ENCODE measurements around the gene ATP1A2.

The ATP1A2 gene

DNA sequence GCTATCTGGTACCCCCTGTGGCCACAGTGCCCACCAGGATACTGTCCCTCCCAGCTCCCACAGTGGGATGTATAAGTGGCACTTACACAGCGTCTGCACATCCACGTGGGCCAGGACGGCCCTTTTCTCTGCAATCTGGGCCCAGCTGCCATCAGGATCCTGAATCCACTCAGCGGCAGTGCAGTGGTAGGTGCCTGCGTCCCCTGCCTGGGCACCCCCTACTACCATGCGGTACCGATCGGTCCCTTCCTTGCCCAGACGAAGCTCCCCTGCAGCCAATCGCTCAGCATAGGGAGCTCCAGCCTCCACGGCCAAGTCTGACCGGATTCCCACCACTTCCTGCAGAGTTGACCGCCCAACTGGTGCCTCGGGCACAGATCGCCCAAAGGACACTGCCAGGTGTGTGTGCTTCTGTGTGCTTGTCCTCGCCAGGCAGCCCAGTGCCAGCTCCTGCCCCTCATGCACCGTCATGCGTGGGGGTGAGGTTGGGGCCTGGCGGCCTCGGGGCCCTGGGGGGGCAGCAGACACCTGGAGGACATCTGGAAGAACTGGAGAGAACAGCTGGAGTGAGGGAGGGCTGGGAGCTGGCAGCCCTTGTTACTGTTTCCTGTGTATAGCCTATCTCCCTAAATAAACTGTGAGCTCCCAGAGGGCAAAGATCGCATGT, 21.8 kb upstream of the ATP1A2 start:
- Histone ChIP-seq H3K36me3 (ENCODE audit: control insufficient read depth in 5 of 5, insufficient read depth in 5 of 5, low read length in 5 of 5) (peaks cover 0 to 64% (median 55%) of the 10 kb centered on the region in 5 donors), H3K27ac (ENCODE audit: low read depth, low read length) (no peak overlapping the region), H3K9ac (ENCODE audit: low read length in 5 of 5) (no peak overlapping the region), H3K9me3 (ENCODE audit: control insufficient read depth in 5 of 5, low read length in 5 of 5) (no peaks in the 10 kb centered on the region), H3K4me3 (ENCODE audit: low read depth in 1 of 5, low read length in 5 of 5) (no peak overlapping the region), H3K27me3 (ENCODE audit: control insufficient read depth in 5 of 5, insufficient read depth in 4 of 5, low read length in 5 of 5) (no peaks in the 10 kb centered on the region), H3K4me1 (ENCODE audit: control insufficient read depth in 5 of 5, insufficient read depth in 5 of 5, low read length in 5 of 5) (peaks cover 13 to 27% (median 23%) of the 10 kb centered on the region in 5 donors)

DNA sequence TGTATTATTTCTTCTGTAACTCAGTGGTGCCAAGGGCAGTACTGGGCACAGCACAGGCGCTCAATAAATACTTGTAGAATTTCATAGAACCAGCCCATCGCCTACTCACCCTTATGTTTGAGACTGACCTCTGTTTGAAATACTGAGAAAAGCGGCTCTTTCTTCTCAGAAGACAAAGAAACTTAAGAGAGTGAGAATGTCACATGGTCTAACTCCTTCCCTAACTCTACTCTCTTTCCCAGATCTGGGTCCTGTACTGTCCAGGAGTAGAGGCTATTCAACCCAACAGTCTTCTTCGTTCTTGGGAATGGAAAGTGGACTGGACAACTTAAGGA, 21.3 kb upstream of the ATP1A2 start:
- H3K9me3 ChIP-seq (ENCODE audit: control insufficient read depth in 5 of 5, low read length in 5 of 5) = no peaks in the 10 kb centered on the region
- no peak overlapping the region for H3K27ac ChIP-seq (ENCODE audit: low read depth, low read length)
- no peak overlapping the region for H3K9ac ChIP-seq (ENCODE audit: low read length in 5 of 5)
- peaks cover 13 to 30% (median 27%) of the 10 kb centered on the region in 5 donors for H3K4me1 ChIP-seq (ENCODE audit: control insufficient read depth in 5 of 5, insufficient read depth in 5 of 5, low read length in 5 of 5)
- H3K4me3 ChIP-seq (ENCODE audit: low read depth in 1 of 5, low read length in 5 of 5) = no peak overlapping the region
- no peaks in the 10 kb centered on the region for H3K27me3 ChIP-seq (ENCODE audit: control insufficient read depth in 5 of 5, insufficient read depth in 4 of 5, low read length in 5 of 5)
- peaks cover 0 to 59% (median 51%) of the 10 kb centered on the region in 5 donors for H3K36me3 ChIP-seq (ENCODE audit: control insufficient read depth in 5 of 5, insufficient read depth in 5 of 5, low read length in 5 of 5)

GRCh38 chr1:160094806-160095205, 20.8 kb upstream of the ATP1A2 start:
- H3K9me3 ChIP-seq (ENCODE audit: control insufficient read depth in 5 of 5, low read length in 5 of 5) = no peaks in the 10 kb centered on the region
- H3K27me3 ChIP-seq (ENCODE audit: control insufficient read depth in 5 of 5, insufficient read depth in 4 of 5, low read length in 5 of 5) = no peaks in the 10 kb centered on the region
- no peak overlapping the region for H3K27ac ChIP-seq (ENCODE audit: low read depth, low read length)
- peaks cover 13 to 33% (median 29%) of the 10 kb centered on the region in 5 donors for H3K4me1 ChIP-seq (ENCODE audit: control insufficient read depth in 5 of 5, insufficient read depth in 5 of 5, low read length in 5 of 5)
- peak overlapping the region in 1 of 5 donors; percentile 5 for H3K9ac ChIP-seq (ENCODE audit: low read length in 5 of 5)
- no peak overlapping the region for H3K4me3 ChIP-seq (ENCODE audit: low read depth in 1 of 5, low read length in 5 of 5)
- H3K36me3 ChIP-seq (ENCODE audit: control insufficient read depth in 5 of 5, insufficient read depth in 5 of 5, low read length in 5 of 5) = peaks cover 0 to 55% (median 51%) of the 10 kb centered on the region in 5 donors

GRCh38 chr1:160095382-160096105, 20.0 kb upstream of the ATP1A2 start:
- Histone ChIP-seq H3K27me3 (ENCODE audit: control insufficient read depth in 5 of 5, insufficient read depth in 4 of 5, low read length in 5 of 5) (no peaks in the 10 kb centered on the region), H3K36me3 (ENCODE audit: control insufficient read depth in 5 of 5, insufficient read depth in 5 of 5, low read length in 5 of 5) (peaks cover 0 to 48% (median 44%) of the 10 kb centered on the region in 5 donors), H3K4me3 (ENCODE audit: low read depth in 1 of 5, low read length in 5 of 5) (no peak overlapping the region), H3K4me1 (ENCODE audit: control insufficient read depth in 5 of 5, insufficient read depth in 5 of 5, low read length in 5 of 5) (peaks cover 13 to 33% (median 29%) of the 10 kb centered on the region in 5 donors), H3K27ac (ENCODE audit: low read depth, low read length) (no peak overlapping the region), H3K9ac (ENCODE audit: low read length in 5 of 5) (peak overlapping the region in 1 of 5 donors; percentile 5), H3K9me3 (ENCODE audit: control insufficient read depth in 5 of 5, low read length in 5 of 5) (no peaks in the 10 kb centered on the region)

DNA sequence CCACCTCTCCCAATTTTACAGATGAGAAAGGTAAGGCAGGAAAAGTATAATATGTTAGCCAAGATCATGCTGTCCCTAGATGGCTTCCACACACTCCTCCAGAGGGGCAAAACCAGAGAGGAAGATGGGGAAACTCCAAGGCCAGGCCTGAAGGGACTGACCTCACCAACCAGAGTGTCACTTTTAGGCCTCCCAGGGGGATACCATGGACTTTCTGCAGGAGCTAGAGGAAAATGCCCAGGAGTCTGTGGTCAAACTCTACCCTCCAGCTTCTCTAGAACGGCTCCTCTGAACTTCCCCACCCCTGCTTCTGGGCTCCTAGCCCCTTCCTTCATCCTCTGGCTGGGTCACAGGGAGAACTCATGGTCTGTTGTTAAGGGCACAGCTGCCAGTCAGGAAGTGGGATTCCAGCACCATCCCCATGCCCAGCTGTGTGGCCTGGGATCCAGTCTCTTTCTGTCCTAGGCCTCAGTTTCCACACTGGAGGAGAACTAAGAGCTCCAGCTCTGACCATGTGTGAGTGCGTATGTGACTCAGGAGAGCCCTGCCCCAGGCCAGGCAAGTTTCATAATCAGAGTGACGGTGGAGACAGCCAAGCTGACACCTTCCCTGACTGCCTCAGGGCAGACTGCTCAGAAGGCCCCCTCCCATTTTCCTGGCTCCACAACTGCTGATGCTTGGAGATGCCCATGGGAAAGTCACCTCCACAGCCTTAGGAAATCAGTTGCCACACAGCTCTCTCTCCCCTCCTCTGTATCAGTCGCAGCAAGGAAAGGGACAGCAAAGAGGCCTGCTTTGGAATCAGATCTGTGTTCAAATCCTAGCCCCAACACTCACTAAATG, 19.1 kb upstream of the ATP1A2 start:
- H3K9ac ChIP-seq (ENCODE audit: low read length in 5 of 5) = peak overlapping the region; percentile 15 to 87 (median 42)
- peaks cover 0 to 38% (median 34%) of the 10 kb centered on the region in 5 donors for H3K36me3 ChIP-seq (ENCODE audit: control insufficient read depth in 5 of 5, insufficient read depth in 5 of 5, low read length in 5 of 5)
- no peaks in the 10 kb centered on the region for H3K27me3 ChIP-seq (ENCODE audit: control insufficient read depth in 5 of 5, insufficient read depth in 4 of 5, low read length in 5 of 5)
- peaks cover 17 to 37% (median 34%) of the 10 kb centered on the region in 5 donors for H3K4me1 ChIP-seq (ENCODE audit: control insufficient read depth in 5 of 5, insufficient read depth in 5 of 5, low read length in 5 of 5)
- peak overlapping the region in 3 of 5 donors; percentile 6 to 87 (median 62) for H3K4me3 ChIP-seq (ENCODE audit: low read depth in 1 of 5, low read length in 5 of 5)
- H3K27ac ChIP-seq (ENCODE audit: low read depth, low read length) = no peak overlapping the region
- H3K9me3 ChIP-seq (ENCODE audit: control insufficient read depth in 5 of 5, low read length in 5 of 5) = no peaks in the 10 kb centered on the region

GRCh38 chr1:160097151-160097910, 18.2 kb upstream of the ATP1A2 start:
- Histone ChIP-seq H3K4me1 (ENCODE audit: control insufficient read depth in 5 of 5, insufficient read depth in 5 of 5, low read length in 5 of 5) (peaks cover 20 to 45% (median 38%) of the 10 kb centered on the region in 5 donors), H3K4me3 (ENCODE audit: low read depth in 1 of 5, low read length in 5 of 5) (peak overlapping the region; percentile 62 to 87 (median 78)), H3K27ac (ENCODE audit: low read depth, low read length) (no peak overlapping the region), H3K27me3 (ENCODE audit: control insufficient read depth in 5 of 5, insufficient read depth in 4 of 5, low read length in 5 of 5) (no peaks in the 10 kb centered on the region), H3K9ac (ENCODE audit: low read length in 5 of 5) (peak overlapping the region; percentile 38 to 90 (median 87)), H3K9me3 (ENCODE audit: control insufficient read depth in 5 of 5, low read length in 5 of 5) (no peaks in the 10 kb centered on the region), H3K36me3 (ENCODE audit: control insufficient read depth in 5 of 5, insufficient read depth in 5 of 5, low read length in 5 of 5) (peaks cover 0 to 30% (median 26%) of the 10 kb centered on the region in 5 donors)

DNA sequence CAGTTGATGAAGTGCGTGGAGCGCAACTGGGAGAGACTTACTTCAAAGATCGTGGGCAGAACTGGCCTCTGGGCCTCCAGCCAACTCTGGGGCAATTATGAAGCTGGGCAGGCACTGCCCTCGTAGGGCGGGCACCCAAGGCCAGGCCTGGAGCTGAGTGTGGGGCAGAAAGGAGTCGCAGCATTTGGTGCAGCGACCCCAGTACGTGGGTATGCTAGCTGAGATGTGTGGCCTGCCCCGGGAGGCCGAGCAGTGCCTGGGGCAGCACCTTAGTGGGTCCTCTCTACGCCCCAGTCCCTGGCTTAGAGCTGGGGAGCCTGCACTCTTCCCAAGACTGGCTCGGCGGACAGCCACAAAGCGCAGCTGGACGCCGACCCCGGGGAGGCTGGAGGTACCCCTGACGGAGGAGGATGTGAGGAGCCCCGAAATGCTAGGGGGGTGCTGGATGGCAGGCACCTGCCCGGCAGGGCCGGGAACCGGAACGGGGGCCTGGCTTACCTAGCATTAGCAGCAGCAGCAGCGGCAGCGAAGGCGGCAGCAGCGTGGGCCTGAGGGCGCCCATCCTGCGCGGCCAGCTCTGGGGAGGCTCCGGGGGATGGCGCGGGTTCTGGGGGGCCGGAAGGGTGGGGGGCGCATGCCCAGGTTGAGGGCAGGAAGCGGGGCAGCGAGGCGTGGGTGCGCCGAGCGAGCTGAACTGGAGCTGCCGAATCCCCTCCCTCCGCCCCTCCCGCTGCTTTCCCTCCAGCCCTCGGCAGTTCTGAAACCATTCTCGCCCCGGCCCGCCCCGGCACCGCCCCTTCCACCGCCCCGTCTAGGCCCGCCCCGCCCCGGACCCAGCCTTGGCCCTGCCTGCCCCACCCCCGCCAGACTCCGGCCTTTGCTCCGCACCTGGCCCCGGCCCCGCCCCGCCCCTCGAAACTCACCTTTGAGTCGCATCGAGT, 17.4 kb upstream of the ATP1A2 start, which contains the start of gene IGSF8:
IGSF8 (minus strand) TSS at position 709 of the 941 bp plus-strand sequence; CDS start at position 562, 147 bp downstream.
- H3K4me3 ChIP-seq (ENCODE audit: low read depth in 1 of 5, low read length in 5 of 5) = peak within 1 kb of the TSS; percentile 76 to 87 (median 80)
- H3K36me3 ChIP-seq (ENCODE audit: control insufficient read depth in 5 of 5, insufficient read depth in 5 of 5, low read length in 5 of 5) = peaks cover 0 to 21% (median 17%) of the 10 kb centered on the region in 5 donors
- peaks cover 20 to 53% (median 39%) of the 10 kb centered on the region in 5 donors for H3K4me1 ChIP-seq (ENCODE audit: control insufficient read depth in 5 of 5, insufficient read depth in 5 of 5, low read length in 5 of 5)
- H3K27ac ChIP-seq (ENCODE audit: low read depth, low read length) = peak within 1 kb of the TSS; percentile 95
- peak within 1 kb of the TSS; percentile 80 to 92 (median 90) for H3K9ac ChIP-seq (ENCODE audit: low read length in 5 of 5)
- no peaks in the 10 kb centered on the region for H3K27me3 ChIP-seq (ENCODE audit: control insufficient read depth in 5 of 5, insufficient read depth in 4 of 5, low read length in 5 of 5)
- H3K9me3 ChIP-seq (ENCODE audit: control insufficient read depth in 5 of 5, low read length in 5 of 5) = no peaks in the 10 kb centered on the region

DNA sequence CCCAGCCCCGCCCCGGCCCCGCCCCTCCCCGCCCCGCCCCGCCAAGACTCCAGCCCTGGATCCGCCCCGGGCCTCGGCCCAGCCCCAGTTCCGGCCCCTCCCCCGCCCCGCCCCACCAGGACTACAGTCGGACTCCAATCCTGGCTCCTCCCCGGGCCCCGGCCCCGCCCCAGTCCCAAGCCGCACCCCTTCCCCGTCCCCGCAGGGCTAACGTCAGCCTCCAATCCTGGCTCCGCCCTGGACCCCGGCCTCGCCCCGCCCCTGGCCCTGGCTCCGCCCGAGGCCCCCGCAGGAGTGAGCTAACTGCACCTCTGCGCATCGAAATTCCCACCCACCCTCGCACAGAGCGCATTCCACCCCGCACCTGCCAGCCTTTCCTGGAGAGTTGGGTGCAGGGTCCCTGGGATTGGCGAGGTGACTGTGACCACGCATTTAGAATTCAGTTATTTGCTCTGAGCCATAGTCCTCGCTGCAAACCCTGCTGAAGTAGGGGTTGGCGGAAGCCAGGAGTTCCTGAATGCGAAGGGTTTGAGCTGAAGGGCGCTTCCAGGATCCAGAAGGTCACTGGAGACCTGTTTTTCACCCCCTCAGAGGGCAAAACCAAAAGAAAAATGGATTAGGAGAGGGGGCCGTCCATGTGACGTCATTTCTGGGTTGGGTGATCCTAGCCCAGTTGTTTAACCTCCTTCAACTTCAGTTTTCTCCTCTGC, 16.6 kb upstream of the ATP1A2 start:
- Histone ChIP-seq H3K27me3 (ENCODE audit: control insufficient read depth in 5 of 5, insufficient read depth in 4 of 5, low read length in 5 of 5) (no peaks in the 10 kb centered on the region), H3K9me3 (ENCODE audit: control insufficient read depth in 5 of 5, low read length in 5 of 5) (no peaks in the 10 kb centered on the region), H3K4me1 (ENCODE audit: control insufficient read depth in 5 of 5, insufficient read depth in 5 of 5, low read length in 5 of 5) (peaks cover 20 to 54% (median 39%) of the 10 kb centered on the region in 5 donors), H3K9ac (ENCODE audit: low read length in 5 of 5) (peak overlapping the region; percentile 77 to 92 (median 89)), H3K27ac (ENCODE audit: low read depth, low read length) (peak overlapping the region; percentile 95), H3K36me3 (ENCODE audit: control insufficient read depth in 5 of 5, insufficient read depth in 5 of 5, low read length in 5 of 5) (peaks cover 0 to 13% (median 9%) of the 10 kb centered on the region in 5 donors), H3K4me3 (ENCODE audit: low read depth in 1 of 5, low read length in 5 of 5) (peak overlapping the region; percentile 63 to 84 (median 74))

Measured in subcutaneous abdominal adipose tissue (tissue), 5 donors.